GM12801 (cell line): ENCODE data around the gene ALDH1L1.

Experiments
- CTCF ChIP-seq: IDR thresholded peaks from one replicate; pipeline ENCODE4 v1.5.1; 2011; ENCODE audit warnings: control low read depth; ENCODE audit not compliant: insufficient read length; ENCODE audit errors: extremely low read depth

Gene ALDH1L1

GRCh38 chr3:126106336-126107202 lies 73.8 kb downstream of the ALDH1L1 start:
- TF ChIP-seq CTCF = no peak

GRCh38 chr3:126105691-126106187 lies 74.6 kb downstream of the ALDH1L1 start:
- TF ChIP-seq CTCF = no peak

- no peak for TF ChIP-seq CTCF
Observed at GRCh38 chr3:126104742-126105605, 75.4 kb downstream of the ALDH1L1 start.

- no peak for TF ChIP-seq CTCF
Observed at GRCh38 chr3:126104028-126104635, 76.3 kb downstream of the ALDH1L1 start.

GRCh38 chr3:126103121-126104027 lies 77.0 kb downstream of the ALDH1L1 start:
- no peak for TF ChIP-seq CTCF

GRCh38 chr3:126102530-126102951 lies 77.8 kb downstream of the ALDH1L1 start:
- no peak for TF ChIP-seq CTCF
